Measurements from ENCODE around the gene MAN2B2.

The MAN2B2 gene

GRCh38 chr4:6567218-6567617 lies 7.8 kb upstream of the MAN2B2 start:
- H3K27me3 ChIP-seq (replicated peaks; ENCODE audit: insufficient read depth, low read length), result peaks cover 55% of the 10 kb centered on the region
- H3K4me2 ChIP-seq (ENCODE audit: low read depth, low read length), result no peak overlapping the region
- no peak overlapping the region for H3K4me3 ChIP-seq (ENCODE audit: low read length)
- no peak overlapping the region for H3K27ac ChIP-seq (ENCODE audit: low read length)
- no peaks in the 10 kb centered on the region for H3K79me2 ChIP-seq (ENCODE audit: low read length)
- no peaks in the 10 kb centered on the region for H3K36me3 ChIP-seq (replicated peaks; ENCODE audit: insufficient read depth, low read length)
- H2AFZ ChIP-seq (ENCODE audit: low read length), result no peak overlapping the region
- no peak overlapping the region for H3K9ac ChIP-seq (ENCODE audit: low read length)
- no peaks in the 10 kb centered on the region for H3K9me2 ChIP-seq (replicated peaks; ENCODE audit: insufficient read depth, low read length)
- H3K4me1 ChIP-seq (ENCODE audit: low read length), result no peaks in the 10 kb centered on the region
- H3F3A ChIP-seq (ENCODE audit: insufficient read depth, low read length), result no peaks in the 10 kb centered on the region
- H4K20me1 ChIP-seq (ENCODE audit: insufficient read depth, low read length), result no peaks in the 10 kb centered on the region
- H3K9me3 ChIP-seq (replicated peaks; ENCODE audit: insufficient read depth, low read length), result no peaks in the 10 kb centered on the region
- no peak for DNase-seq
- TF ChIP-seq EZH2 (optimal IDR thresholded peaks at IDR 0.05; ENCODE audit: low read depth, low read length) (no peak), EZH2phosphoT487 (IDR thresholded peaks at IDR 0.05; ENCODE audit: low read length) (no peak), CTCF (IDR thresholded peaks at IDR 0.05; ENCODE audit: low read length) (no peak)

- H4K20me1 ChIP-seq (ENCODE audit: insufficient read depth, low read length), result no peaks in the 10 kb centered on the region
- no peaks in the 10 kb centered on the region for H3K36me3 ChIP-seq (replicated peaks; ENCODE audit: insufficient read depth, low read length)
- no peak overlapping the region for H3K27ac ChIP-seq (ENCODE audit: low read length)
- no peaks in the 10 kb centered on the region for H3K4me1 ChIP-seq (ENCODE audit: low read length)
- no peaks in the 10 kb centered on the region for H3K9me2 ChIP-seq (replicated peaks; ENCODE audit: insufficient read depth, low read length)
- no peak overlapping the region for H3K4me3 ChIP-seq (ENCODE audit: low read length)
- no peaks in the 10 kb centered on the region for H3K9me3 ChIP-seq (replicated peaks; ENCODE audit: insufficient read depth, low read length)
- no peak overlapping the region for H2AFZ ChIP-seq (ENCODE audit: low read length)
- DNase-seq, result no peak
- H3K4me2 ChIP-seq (ENCODE audit: low read depth, low read length), result no peak overlapping the region
- TF ChIP-seq CTCF (IDR thresholded peaks at IDR 0.05; ENCODE audit: low read length) (no peak), EZH2phosphoT487 (IDR thresholded peaks at IDR 0.05; ENCODE audit: low read length) (no peak), EZH2 (optimal IDR thresholded peaks at IDR 0.05; ENCODE audit: low read depth, low read length) (no peak)
- H3K27me3 ChIP-seq (replicated peaks; ENCODE audit: insufficient read depth, low read length), result peaks cover 55% of the 10 kb centered on the region
- no peak overlapping the region for H3K9ac ChIP-seq (ENCODE audit: low read length)
- H3K79me2 ChIP-seq (ENCODE audit: low read length), result no peaks in the 10 kb centered on the region
- H3F3A ChIP-seq (ENCODE audit: insufficient read depth, low read length), result no peaks in the 10 kb centered on the region
Observed at GRCh38 chr4:6568148-6568547, 6.8 kb upstream of the MAN2B2 start.

GRCh38 chr4:6568689-6569332 lies 6.2 kb upstream of the MAN2B2 start:
- H3K9ac ChIP-seq (ENCODE audit: low read length), result no peak overlapping the region
- no peak for DNase-seq
- no peak overlapping the region for H3K4me3 ChIP-seq (ENCODE audit: low read length)
- no peaks in the 10 kb centered on the region for H3K4me1 ChIP-seq (ENCODE audit: low read length)
- no peaks in the 10 kb centered on the region for H3F3A ChIP-seq (ENCODE audit: insufficient read depth, low read length)
- no peaks in the 10 kb centered on the region for H3K36me3 ChIP-seq (replicated peaks; ENCODE audit: insufficient read depth, low read length)
- no peaks in the 10 kb centered on the region for H3K9me2 ChIP-seq (replicated peaks; ENCODE audit: insufficient read depth, low read length)
- no peak overlapping the region for H3K4me2 ChIP-seq (ENCODE audit: low read depth, low read length)
- H3K27ac ChIP-seq (ENCODE audit: low read length), result no peak overlapping the region
- H3K79me2 ChIP-seq (ENCODE audit: low read length), result no peaks in the 10 kb centered on the region
- no peaks in the 10 kb centered on the region for H4K20me1 ChIP-seq (ENCODE audit: insufficient read depth, low read length)
- H3K9me3 ChIP-seq (replicated peaks; ENCODE audit: insufficient read depth, low read length), result no peaks in the 10 kb centered on the region
- H3K27me3 ChIP-seq (replicated peaks; ENCODE audit: insufficient read depth, low read length), result peaks cover 61% of the 10 kb centered on the region
- TF ChIP-seq EZH2 (optimal IDR thresholded peaks at IDR 0.05; ENCODE audit: low read depth, low read length) (no peak), CTCF (IDR thresholded peaks at IDR 0.05; ENCODE audit: low read length) (no peak), EZH2phosphoT487 (IDR thresholded peaks at IDR 0.05; ENCODE audit: low read length) (no peak)
- H2AFZ ChIP-seq (ENCODE audit: low read length), result no peak overlapping the region

Measured in MM.1S (cell line).